GM18867 (cell line): ENCODE data around the gene CCL17.
"Not testable (repeated sequence)": the region's sequence is repeated elsewhere in the genome, so short reads cannot be mapped to it uniquely, and the experiment has no call there.

Experiments used
- ATAC-seq: cut with Tn5 transposase; IDR thresholded peaks from one replicate; pipeline ENCODE4 v1.9.1; 2021; ENCODE audit warnings: mild to moderate bottlenecking, moderate library complexity; ENCODE audit not compliant: unreplicated experiment

CCL17 gene

DNA sequence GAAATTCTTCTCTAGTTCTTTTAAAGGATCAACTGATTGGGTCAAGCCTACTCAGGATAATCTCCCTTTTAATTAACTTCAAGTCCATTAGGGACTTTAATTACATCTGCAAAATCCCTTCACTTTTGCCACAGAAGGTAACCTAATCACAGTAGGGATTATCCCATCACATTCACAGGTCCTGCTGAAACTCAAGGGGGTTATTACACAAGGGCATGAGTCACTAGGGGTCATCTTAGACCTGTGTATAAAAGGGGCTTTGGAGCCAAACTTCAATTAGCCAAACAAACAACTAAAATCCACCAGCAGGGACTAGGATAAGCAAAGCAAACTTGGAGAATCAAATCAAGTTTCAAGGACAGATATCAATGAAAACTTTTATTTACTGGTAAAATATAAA, 23.3 kb downstream of the CCL17 start:
- ATAC-seq = no peak

DNA sequence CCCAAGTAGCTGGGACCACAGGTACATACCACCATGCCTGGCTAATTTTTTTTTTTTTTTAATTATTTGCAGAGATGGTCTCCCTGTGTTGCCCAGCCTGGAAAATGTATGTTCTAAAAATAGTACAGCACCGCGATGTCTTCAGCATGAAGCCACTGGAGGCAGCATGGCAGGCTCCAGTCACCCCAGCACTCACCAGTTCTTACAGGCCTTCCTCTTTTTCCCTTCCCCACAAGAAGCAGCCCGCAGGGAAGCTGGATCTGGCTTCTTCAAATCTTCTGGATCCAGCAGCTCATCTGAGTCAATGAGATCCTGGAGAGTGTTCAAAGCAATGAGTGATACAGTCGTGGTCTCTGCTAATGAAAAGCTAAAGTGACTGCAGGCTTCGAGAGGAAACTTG, 26.4 kb downstream of the CCL17 start:
- ATAC-seq = no peak

DNA sequence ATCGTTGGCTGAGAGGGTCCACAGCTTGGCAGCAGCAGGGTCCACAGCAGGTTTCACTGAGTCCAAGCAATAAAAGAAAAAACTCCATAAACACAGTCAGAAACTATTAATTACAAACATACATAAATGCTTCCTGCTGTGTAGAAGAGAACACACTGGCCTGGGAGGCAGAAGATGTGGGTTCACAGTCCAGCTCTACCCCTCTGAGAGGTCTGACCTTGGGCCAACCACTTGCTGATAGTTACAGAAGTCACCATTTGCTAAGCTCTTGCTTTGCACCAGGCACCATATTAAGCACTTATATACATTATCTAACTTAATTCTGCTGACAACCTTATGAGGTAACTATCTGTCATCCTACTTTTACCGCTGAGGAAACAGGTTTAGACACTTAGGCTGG, 27.9 kb downstream of the CCL17 start:
- no peak for ATAC-seq

DNA sequence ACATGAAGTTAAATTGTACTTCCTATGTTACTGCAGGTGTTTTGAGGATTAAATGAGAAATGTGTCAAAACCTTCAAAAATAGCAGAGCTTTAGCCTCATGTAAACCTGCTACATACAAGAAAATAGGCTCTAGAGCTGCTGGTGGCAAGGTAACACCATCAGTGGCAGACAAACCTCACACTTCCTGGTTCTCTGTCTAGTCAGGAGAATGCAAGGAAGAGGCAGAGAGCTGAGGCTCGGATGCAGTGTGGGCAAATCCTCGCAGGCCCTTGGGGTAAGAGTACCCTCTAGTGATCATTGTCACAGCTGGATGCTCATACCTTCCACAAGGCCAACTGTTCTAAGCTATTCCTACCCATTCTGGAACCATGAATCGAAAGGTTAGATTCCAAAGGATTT, 28.4 kb downstream of the CCL17 start:
- no peak for ATAC-seq

DNA sequence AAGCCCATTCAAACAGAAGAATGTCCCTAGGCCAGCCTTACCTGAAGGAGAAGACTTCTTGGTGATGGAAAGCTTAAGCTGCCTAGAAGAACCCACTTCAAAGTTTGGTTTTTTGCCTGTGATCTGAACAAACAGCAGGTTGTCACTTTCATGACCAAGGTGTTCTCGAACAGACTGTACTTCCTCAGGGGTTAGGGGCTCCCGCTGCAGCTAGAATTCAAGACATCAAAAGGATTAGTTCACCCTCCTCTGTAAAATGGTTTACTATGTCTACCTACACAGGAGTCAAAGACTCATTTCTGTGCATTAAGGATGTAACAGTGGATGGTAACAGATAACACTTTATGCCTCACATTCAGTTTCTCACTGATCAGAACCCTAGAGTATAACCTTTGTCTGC, 29.4 kb downstream of the CCL17 start:
- ATAC-seq = no peak

DNA sequence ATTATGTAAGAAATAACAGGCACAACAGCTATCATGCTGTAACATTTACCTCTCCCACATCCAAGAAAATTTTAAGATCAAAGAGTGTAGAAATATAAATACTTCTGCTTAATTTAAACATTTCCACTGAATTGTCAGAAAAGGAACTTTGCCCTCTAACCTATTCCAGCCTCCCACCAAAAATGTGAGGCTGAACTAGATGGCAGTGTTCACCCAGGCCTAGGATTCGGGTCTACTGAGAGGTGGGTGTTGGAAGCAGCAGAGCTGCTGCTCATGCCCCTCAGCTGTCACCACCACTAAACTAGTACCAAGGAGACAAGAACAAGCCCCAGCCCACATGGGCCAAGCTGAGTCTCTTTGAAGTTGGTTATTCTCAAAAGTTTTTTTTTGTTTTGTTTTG, 31.3 kb downstream of the CCL17 start:
- no peak for ATAC-seq

DNA sequence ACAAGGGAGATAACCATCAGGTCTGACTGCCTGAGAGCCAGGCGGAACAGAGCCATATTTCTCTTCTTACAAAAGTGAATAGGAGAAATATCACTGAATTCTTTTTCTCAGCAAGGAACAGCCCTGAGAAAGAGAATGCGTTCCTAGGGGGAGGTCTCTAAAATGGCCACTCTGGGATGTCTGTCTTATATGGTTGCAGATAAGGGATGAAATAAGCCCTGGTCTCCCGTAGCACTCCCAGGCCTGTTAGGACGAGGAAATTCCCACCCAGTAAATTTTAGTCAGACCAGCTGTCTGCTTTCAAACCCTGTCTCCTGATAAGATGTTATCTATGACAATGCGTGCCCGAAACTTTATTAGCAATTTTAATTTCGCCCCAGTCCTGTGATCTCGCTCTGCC, 35.4 kb downstream of the CCL17 start:
- ATAC-seq = not testable (repeated sequence)

DNA sequence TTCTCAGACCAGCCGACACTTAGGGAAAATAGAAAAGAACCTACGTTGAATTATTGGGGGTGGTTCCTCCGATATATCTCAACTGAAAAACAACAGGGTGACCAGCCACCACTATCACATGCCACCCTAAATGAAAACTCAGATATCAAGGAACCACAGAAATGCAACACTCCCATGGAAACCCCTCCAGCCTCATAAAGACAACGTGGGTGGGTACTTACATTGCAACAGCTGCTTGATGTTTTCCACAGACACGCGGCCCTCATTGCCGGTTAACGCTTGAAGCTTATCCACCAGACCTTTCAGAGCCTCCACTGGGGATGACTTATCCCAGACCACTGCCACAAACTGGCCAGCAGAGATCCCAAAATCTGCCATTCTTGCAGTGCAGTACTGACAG, 36.0 kb downstream of the CCL17 start:
- not testable (repeated sequence) for ATAC-seq

DNA sequence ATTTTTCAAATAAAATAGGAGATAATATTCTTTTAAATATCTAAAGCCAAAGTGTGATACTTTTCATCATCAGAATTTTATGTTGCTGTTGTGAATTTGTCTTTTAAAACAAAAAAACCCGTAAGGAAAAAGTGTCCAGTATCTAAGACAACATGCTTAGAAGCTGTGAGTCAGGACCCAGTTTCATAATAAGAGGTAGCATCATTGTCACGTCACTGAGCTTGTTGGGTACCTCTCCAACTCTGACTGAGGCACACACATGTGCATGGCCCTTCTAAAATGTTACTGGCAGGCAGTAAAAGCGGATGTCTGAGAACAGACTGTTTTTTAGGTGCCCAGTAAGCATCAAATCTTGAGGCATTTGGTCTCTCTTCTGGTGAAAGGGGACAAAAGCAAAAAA, 40.1 kb downstream of the CCL17 start:
- no peak for ATAC-seq

DNA sequence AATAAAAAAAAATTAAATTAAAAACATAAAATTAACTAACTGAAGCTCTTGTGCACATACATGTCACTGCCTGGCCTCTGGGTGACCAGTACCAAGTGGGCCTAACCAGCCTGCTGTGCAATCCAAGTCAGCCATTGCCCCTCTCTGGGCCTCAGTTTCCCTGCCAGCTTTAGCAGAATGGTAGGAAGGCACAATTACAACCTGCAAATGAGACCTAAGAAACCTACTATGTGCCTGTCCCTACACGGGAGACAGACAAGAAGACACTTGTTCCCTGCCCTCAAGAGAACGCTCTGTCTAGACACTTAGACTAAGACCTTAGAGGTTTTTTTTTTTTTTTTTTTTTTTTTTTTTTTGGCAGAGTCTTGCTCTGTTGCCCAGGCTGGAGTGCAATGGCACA, 40.9 kb downstream of the CCL17 start:
- ATAC-seq = no peak

DNA sequence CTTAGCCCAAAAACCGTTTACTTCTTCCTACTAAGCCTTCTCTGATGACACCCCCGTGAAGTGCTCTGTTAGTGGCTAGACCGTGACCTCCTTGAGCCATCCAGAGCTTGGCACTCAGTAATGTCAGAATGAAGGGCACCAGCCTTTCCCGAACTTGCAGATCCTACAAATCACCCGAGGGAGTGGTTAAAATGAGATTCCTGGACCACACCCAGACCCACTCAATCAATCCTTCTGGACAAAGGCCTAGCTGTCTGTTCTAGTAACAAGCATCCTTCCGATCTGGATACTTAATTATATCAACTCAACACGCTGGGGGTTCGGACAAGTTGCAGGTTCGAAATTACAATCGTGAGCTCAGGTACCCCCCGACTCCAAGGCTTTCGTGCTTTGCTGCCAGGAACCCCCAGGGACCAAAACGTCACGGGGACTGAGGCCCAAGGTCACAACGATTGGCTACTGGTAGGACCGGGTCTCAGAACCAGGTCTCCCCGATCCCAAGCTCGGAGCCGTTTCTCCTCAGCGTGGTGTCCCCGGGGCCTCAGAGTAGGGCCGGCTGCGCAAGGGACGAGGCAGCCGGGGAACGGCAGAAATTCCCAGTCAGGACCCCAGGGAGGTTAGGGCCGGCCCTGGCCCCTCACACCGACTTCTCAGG, 42.1 kb downstream of the CCL17 start:
- ATAC-seq = peak; percentile 40

DNA sequence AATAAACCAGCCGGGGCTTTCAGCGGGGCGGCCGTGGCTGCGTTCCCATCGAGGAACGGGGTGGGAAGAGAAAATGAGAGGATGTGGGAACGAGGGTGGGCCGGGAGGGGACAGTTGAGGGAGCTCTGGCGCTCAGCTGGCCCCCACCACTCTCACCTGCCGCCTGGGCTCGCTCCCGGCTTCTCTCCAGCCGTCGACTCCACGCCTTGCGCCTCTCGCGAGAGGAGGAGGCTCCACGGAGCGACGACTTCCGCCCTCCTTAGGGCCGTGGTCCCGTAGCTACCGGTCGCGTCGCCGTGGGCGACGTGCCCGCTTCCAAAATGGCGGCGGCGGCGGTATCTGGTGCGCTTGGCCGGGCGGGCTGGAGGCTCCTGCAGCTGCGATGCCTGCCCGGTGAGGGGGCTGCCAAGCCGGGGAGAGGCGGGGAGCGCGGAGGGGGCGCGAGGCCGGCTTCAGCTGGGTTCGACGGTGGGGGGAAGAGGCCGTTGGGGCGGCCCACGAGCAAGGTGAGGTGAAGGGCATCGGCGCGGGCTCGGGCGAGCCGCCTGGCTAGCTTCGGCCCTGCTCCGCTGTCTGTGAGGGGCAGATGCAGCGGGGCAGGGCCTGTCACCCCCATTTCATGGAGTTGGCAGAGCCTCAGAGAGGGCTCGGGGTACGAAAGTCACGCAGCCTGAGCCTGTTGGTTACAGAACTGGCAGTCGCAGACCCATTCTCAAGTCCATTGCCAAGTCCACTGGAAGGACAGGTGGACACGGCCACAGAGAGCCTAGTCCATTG, 42.8 kb downstream of the CCL17 start, which contains the start of the genes CIAPIN1 and COQ9:
CIAPIN1 (minus strand) TSS at position 200 of the 777 bp plus-strand sequence. CDS start 6,457 bp downstream, outside the sequence.
COQ9 (plus strand) TSS at position 294 of the 777 bp plus-strand sequence; CDS start at position 321, 27 bp downstream.
- peak; percentile 98 for ATAC-seq

DNA sequence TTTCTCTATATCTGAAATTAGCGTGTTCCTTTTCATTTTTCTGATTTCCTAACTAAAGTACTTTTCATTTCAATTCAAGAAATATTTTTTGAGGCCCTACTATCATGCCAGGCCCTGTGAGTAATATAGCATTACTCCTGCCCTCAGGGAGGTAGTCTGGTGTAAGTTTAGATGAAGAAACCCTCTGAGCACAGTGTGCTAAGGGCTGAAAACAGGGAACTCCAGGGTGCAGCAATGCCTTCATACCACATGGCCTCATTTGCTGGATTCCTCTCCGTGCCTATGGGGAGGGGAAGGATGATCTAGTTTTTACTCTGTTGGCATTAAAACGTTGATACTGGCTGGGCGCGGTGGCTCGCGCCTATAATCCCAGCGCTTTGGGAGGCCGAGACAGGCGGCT, 47.5 kb downstream of the CCL17 start:
- ATAC-seq = no peak

DNA sequence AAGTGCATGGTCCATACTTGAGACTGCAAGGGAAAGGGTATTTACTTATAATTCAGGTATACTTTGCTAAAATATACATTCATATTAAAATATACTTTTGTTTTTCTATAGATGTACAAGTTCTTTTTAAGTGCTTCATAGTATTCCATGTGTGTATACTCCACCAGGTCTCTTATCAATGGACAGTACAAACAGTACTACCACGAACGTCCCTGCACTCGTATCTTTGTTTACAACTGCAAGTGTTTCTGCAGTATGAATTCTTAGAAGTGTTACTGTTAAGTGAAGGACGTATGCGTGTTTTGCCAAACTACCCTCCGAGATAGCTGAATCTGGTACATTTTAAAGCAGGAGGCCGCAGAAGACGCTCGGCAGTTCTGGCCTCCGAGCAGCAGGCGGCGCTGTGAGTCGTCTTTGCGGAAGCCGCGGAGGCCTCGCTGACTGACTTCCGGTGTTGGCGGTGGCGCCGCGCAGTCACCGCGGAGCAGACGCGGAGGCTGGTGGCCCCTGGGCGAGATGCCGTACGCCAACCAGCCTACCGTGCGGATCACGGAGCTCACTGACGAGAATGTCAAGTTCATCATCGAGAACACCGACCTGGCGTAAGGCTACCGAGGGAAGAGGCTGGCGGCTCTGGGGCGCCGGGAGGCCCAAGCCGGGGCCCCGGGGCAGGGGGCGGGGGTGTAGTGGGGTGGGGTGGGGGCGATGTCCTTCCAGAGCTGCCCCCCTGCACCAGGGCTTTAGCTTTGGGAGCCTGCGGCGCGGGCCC, 57.8 kb downstream of the CCL17 start, which contains the start of gene POLR2C:
POLR2C (plus strand) TSS at position 471 of the 769 bp plus-strand sequence; CDS start at position 517, 46 bp downstream.
- ATAC-seq = peak; percentile 94

DNA sequence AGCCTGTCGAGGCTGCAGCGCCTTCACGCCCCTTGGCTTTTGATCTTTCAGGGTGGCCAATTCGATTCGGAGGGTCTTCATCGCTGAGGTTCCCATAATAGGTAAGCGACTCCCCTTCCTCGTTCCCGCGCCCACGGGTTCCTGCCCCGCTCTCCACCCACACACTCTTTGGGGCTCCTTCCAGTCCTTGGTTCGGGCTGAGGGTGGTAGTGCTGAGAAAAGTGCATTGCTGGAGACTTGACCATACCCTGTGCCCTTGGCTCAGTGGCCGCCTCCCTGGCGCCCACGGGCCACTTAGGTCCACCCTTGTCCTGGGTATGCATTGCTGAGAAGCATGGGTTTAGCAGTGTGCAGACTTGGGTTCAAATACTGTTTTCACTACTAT, 58.4 kb downstream of the CCL17 start:
- no peak for ATAC-seq

DNA sequence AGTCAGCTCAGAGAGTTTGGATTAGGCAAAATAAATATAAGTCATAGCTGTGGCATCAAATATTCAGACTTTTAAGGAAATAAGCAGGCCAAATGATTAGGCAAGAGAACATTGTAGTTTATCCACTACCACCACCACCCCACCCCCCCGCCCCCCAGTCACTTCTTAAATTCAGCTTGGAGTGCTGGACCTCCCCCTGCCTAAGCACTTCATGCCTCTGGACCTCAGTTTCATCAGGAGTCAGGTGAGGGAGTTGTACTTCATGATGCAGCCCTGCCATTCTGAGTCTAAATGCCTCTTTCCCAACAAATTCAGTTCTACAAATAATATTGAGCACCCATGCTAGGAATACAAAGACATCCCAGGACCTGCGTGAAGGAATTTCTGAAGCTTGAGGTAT, 60.0 kb downstream of the CCL17 start:
- ATAC-seq = no peak
